GM06990 (cell line): ENCODE measurements around the gene UBE2L3.

ENCODE experiments used
- DNase-seq: peaks from one replicate; pipeline ENCODE4 v3.0.0-alpha.2; 2011; ENCODE audit not compliant: insufficient read length; ENCODE audit errors: extremely low read depth
- H3K27me3 ChIP-seq: replicated peaks from 2 replicates; pipeline ENCODE4 v1.6.0; 2011; ENCODE audit warnings: low read length; ENCODE audit not compliant: control insufficient read depth, insufficient read depth
- H3K36me3 ChIP-seq: 2 replicates; pipeline ENCODE4 v1.5.1; 2011; ENCODE audit warnings: low read length; ENCODE audit not compliant: control insufficient read depth, insufficient read depth
- H3K4me3 ChIP-seq: replicated peaks from 2 replicates; pipeline ENCODE4 v1.5.1; 2011; ENCODE audit warnings: low read depth, mild to moderate bottlenecking, control low read depth, low read length
- TF ChIP-seq, protein P1 (sequence below): IDR thresholded peaks from 2 replicates; pipeline ENCODE4 v1.5.1; 2011; ENCODE audit warnings: low read length, control low read depth, mild to moderate bottlenecking, inconsistent platforms; ENCODE audit not compliant: insufficient read depth, poor library complexity, severe bottlenecking

Gene UBE2L3

DNA sequence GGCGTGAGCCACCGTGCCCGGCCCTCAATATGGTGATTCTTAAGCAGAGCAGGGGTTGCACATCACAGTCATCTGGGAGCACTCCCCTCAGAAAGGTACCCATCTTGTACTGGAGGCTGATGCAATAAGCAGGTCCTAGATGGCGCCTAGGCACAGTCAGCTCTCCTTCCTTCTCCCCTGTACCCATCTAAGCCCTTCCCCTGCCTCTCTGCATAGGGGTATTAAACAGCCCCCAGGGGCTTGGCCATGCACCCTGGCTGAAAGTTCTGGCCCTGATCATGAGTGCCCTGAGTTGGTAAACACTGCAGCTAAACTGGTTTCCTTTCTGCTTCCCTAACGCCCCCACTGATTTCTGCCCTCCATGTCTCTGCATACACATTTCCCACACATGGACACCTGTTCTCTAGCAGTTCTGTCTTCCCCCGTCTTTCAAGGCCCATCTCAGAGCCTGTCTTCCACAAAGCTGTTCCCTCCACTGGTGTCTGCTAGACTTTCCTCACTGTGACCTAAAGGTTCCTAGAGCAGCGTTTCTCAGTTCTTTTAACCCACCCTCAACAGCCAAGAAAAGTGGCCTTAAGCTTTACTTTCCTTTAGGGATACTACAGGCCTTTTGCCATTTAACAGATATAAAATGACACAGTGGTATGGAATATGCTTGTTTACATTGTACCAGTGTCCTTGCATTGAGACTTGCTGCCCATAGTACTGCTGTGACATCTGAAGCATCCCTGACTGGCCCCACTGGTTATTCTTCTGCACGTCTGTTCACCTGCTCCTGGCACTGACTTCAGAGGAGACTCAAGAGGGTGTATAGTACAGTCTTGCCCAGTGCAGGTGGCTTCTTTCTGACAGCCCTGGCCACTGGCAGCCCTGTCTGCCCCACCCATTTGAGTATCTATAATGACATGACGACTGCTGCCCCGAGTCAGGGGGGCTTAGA, 15.6 kb downstream of the UBE2L3 start:
- Histone ChIP-seq H3K36me3 (peaks cover 2% of the 10 kb centered on the region), H3K27me3 (no peaks in the 10 kb centered on the region), H3K4me3 (no peak overlapping the region)
- TF ChIP-seq, protein P1, sequence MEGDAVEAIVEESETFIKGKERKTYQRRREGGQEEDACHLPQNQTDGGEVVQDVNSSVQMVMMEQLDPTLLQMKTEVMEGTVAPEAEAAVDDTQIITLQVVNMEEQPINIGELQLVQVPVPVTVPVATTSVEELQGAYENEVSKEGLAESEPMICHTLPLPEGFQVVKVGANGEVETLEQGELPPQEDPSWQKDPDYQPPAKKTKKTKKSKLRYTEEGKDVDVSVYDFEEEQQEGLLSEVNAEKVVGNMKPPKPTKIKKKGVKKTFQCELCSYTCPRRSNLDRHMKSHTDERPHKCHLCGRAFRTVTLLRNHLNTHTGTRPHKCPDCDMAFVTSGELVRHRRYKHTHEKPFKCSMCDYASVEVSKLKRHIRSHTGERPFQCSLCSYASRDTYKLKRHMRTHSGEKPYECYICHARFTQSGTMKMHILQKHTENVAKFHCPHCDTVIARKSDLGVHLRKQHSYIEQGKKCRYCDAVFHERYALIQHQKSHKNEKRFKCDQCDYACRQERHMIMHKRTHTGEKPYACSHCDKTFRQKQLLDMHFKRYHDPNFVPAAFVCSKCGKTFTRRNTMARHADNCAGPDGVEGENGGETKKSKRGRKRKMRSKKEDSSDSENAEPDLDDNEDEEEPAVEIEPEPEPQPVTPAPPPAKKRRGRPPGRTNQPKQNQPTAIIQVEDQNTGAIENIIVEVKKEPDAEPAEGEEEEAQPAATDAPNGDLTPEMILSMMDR, result no peak
- DNase-seq, result no peak

GRCh38 chr22:21585389-21585788, 17.9 kb downstream of the UBE2L3 start:
- no peaks in the 10 kb centered on the region for H3K27me3 ChIP-seq
- no peak overlapping the region for H3K4me3 ChIP-seq
- TF ChIP-seq, protein P1, result no peak
- no peaks in the 10 kb centered on the region; the same call in 1 of the 2 replicates for H3K36me3 ChIP-seq
- DNase-seq, result no peak

DNA sequence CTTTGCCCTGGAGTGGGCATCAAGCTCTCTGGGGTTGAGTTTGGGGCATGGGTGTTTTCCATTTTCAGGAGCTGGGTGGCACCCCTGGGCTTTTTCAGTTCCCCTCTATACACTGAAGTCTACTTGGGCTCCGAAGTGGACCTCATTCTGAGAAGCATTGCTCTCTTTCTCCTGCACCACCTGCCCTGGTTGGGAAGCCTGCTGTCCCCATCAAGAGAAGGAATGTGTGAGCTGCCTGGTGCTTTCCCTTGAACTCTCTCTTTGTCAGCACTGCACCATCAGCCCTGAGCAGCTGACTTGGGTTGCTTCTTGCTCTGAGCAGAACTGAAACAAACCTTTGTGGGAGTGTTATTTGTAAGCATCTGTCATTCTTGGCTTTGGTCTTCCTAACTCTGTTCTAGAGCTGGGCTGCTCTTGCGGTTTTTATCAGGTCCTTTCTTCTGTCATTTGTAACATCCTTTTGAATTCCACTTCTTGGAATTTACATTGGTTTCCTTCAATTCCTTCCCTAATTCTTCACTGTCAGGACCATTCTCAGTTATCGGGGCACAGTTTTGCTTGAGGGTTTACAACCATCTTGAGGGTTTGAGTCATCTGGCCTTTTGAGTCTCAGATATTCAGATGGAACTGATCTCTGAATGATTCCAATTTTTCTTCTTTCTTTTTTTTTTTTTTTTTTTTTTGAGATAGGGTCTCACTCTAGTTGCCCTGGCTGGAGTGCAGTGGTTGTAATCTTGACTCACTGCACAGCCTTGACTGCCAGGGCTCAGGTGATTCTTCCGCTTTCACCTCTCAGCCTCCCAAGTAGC, 20.5 kb downstream of the UBE2L3 start:
- DNase-seq, result peak; percentile 40
- TF ChIP-seq, protein P1, result no peak
- H3K4me3 ChIP-seq, result no peak overlapping the region
- peaks cover 3% of the 10 kb centered on the region for H3K36me3 ChIP-seq
- no peaks in the 10 kb centered on the region for H3K27me3 ChIP-seq

GRCh38 chr22:21589396-21589795, 21.9 kb downstream of the UBE2L3 start:
- Histone ChIP-seq H3K36me3 (peaks cover 15% of the 10 kb centered on the region), H3K4me3 (no peak overlapping the region), H3K27me3 (no peaks in the 10 kb centered on the region)
- no peak for DNase-seq
- TF ChIP-seq, protein P1, result no peak

- Histone ChIP-seq H3K4me3 (no peak overlapping the region), H3K36me3 (peaks cover 22% of the 10 kb centered on the region), H3K27me3 (no peaks in the 10 kb centered on the region)
- TF ChIP-seq, protein P1, result no peak
- no peak for DNase-seq
Observed at GRCh38 chr22:21590809-21591641, 23.5 kb downstream of the UBE2L3 start.
